Right renal cortex interstitium (tissue), 3 donors: Measurements from ENCODE around the gene ATXN10. TPM values are rescaled to one million over a fixed set of nuclear protein-coding genes. Genes with fewer than 3 reads are reported as not detected.
"Not testable (repeated sequence)": the region's sequence is repeated elsewhere in the genome, so short reads cannot be mapped to it uniquely, and the experiment has no call there.

ENCODE experiments used
- DNase-seq, 3 donors: peaks; one replicate each; pipeline ENCODE4 v3.0.0-alpha.2; 2013; ENCODE audit warnings: low read depth in 3 of 3, low spot score in 2 of 3
- polyA plus RNA-seq, 3 donors: library from polyadenylated mRNA; unstranded; fragments of 120-200 nt; gene quantifications; one replicate each; pipeline ENCODE4 v1.2.1, GENCODE V29; 2013; ENCODE audit not compliant: insufficient read length in 3 of 3

Gene ATXN10
- polyA plus RNA-seq, 3 donors, result 349 to 375 (median 367) TPM

GRCh38 chr22:45640941-45641621 lies 30.6 kb upstream of the ATXN10 start:
- no peak for DNase-seq

GRCh38 chr22:45642986-45643385 lies 28.6 kb upstream of the ATXN10 start:
- DNase-seq, result no peak

GRCh38 chr22:45644714-45645113 lies 26.9 kb upstream of the ATXN10 start:
- no peak for DNase-seq

GRCh38 chr22:45645150-45645525 lies 26.5 kb upstream of the ATXN10 start:
- no peak for DNase-seq

GRCh38 chr22:45645526-45646414 lies 25.9 kb upstream of the ATXN10 start:
- DNase-seq, result no peak

GRCh38 chr22:45647532-45648225 lies 24.0 kb upstream of the ATXN10 start:
- no peak for DNase-seq

- DNase-seq, result no peak
Measured at GRCh38 chr22:45648301-45649117, 23.1 kb upstream of the ATXN10 start.

- no peak for DNase-seq
Measured at GRCh38 chr22:45649809-45650208, 21.8 kb upstream of the ATXN10 start.

GRCh38 chr22:45650721-45651120 lies 20.9 kb upstream of the ATXN10 start:
- no peak for DNase-seq

- no peak for DNase-seq
Measured at GRCh38 chr22:45651931-45652528, 19.6 kb upstream of the ATXN10 start.

- DNase-seq, result no peak
Measured at GRCh38 chr22:45656577-45656976, 15.1 kb upstream of the ATXN10 start.

- DNase-seq, result no peak
Measured at GRCh38 chr22:45657701-45658100, 13.9 kb upstream of the ATXN10 start.

GRCh38 chr22:45664136-45664646 lies 7.4 kb upstream of the ATXN10 start:
- no peak for DNase-seq

GRCh38 chr22:45667486-45667885 lies 4.1 kb upstream of the ATXN10 start:
- DNase-seq, result no peak

- DNase-seq, result not testable (repeated sequence)
Measured at GRCh38 chr22:45670363-45670762, 1.3 kb upstream of the ATXN10 start.

- no peak for DNase-seq
Measured at GRCh38 chr22:45670981-45671782, 452 bp upstream of the ATXN10 start.

GRCh38 chr22:45672564-45673481 lies 1.2 kb downstream of the ATXN10 start:
- DNase-seq, result no peak
